Keratinocyte (primary cell): ENCODE data around the gene STRAP. TPM values are rescaled to one million over a fixed set of nuclear protein-coding genes. Genes with fewer than 3 reads are reported as not detected.

Experiments used
- DNase-seq: peaks from one replicate; pipeline ENCODE4 v3.0.0-alpha.2; 2011; ENCODE audit warnings: low read depth, missing footprints, low spot score
- FAIRE-seq: peaks from 2 replicates; lab custom pipeline; 2011; peaks lifted over from hg19 to GRCh38; lab: Jason Lieb, UNC
- H2AFZ ChIP-seq: 2 replicates; pipeline ENCODE4 v1.6.0; 2012; ENCODE audit warnings: low read length, control low read depth, inconsistent platforms; ENCODE audit not compliant: control insufficient read depth
- H3K27ac ChIP-seq: 2 replicates; pipeline ENCODE4 v1.5.1; 2011; ENCODE audit warnings: low read length; ENCODE audit not compliant: control insufficient read depth, insufficient read depth
- H3K27me3 ChIP-seq: 3 replicates; pipeline ENCODE4 v1.6.0; 2011; ENCODE audit warnings: low read length; ENCODE audit not compliant: control insufficient read depth, insufficient read depth; ENCODE audit errors: extremely low read depth
- H3K36me3 ChIP-seq, 2 experiments: 2 replicates in 1 of 2; 3 replicates in 1 of 2; pipeline ENCODE4 v1.5.1; 2011; ENCODE audit warnings: low read length in 2 of 2, mild to moderate bottlenecking in 1 of 2; ENCODE audit not compliant: control insufficient read depth in 2 of 2, insufficient read depth in 2 of 2; ENCODE audit errors: extremely low read depth in 1 of 2
- H3K4me1 ChIP-seq: 3 replicates; pipeline ENCODE4 v1.5.1; 2011; ENCODE audit warnings: low read length; ENCODE audit not compliant: control insufficient read depth, insufficient read depth; ENCODE audit errors: extremely low read depth
- H3K4me2 ChIP-seq: 3 replicates; pipeline ENCODE4 v1.6.0; 2011; ENCODE audit warnings: low read depth, low read length; ENCODE audit not compliant: control insufficient read depth, insufficient read depth; ENCODE audit errors: extremely low read depth
- H3K4me3 ChIP-seq, 3 experiments: fragments of 200-600 bp in 1 of 3; sonication (generic) in 1 of 3; 2 replicates in 2 of 3; 3 replicates in 1 of 3; pipeline ENCODE4 v1.5.1; 2011 to 2016; ENCODE audit warnings: low read length in 3 of 3, mild to moderate bottlenecking in 3 of 3, control low read depth in 2 of 3, inconsistent platforms in 1 of 3, low read depth in 1 of 3, mixed read lengths in 1 of 3, mixed run types in 1 of 3, moderate library complexity in 1 of 3; ENCODE audit not compliant: control insufficient read depth in 2 of 3, insufficient read depth in 2 of 3; ENCODE audit errors: extremely low read depth in 1 of 3
- H3K79me2 ChIP-seq: 2 replicates; pipeline ENCODE4 v1.6.0; 2012; ENCODE audit warnings: low read length; ENCODE audit not compliant: control insufficient read depth, insufficient read depth
- H3K9ac ChIP-seq: 3 replicates; pipeline ENCODE4 v1.6.0; 2011; ENCODE audit warnings: low read length; ENCODE audit not compliant: control insufficient read depth, insufficient read depth; ENCODE audit errors: extremely low read depth
- H3K9me1 ChIP-seq: 3 replicates; pipeline ENCODE4 v1.6.0; 2011; ENCODE audit warnings: low read length; ENCODE audit not compliant: control insufficient read depth, insufficient read depth; ENCODE audit errors: extremely low read depth
- H3K9me3 ChIP-seq: 2 replicates; pipeline ENCODE4 v1.5.1; 2012; ENCODE audit warnings: low read depth, low read length; ENCODE audit not compliant: control insufficient read depth
- H4K20me1 ChIP-seq: 3 replicates; pipeline ENCODE4 v1.6.0; 2011; ENCODE audit warnings: low read length; ENCODE audit not compliant: control insufficient read depth, insufficient read depth; ENCODE audit errors: extremely low read depth
- CTCF ChIP-seq, 3 experiments: IDR thresholded peaks in 1 of 3; conservative IDR thresholded peaks in 1 of 3; optimal IDR thresholded peaks in 1 of 3; 2 replicates in 2 of 3; 3 replicates in 1 of 3; pipeline versions ENCODE3 to v1.5.1; 2011; ENCODE audit warnings: low read length in 3 of 3, mild to moderate bottlenecking in 3 of 3, moderate library complexity in 2 of 3, control low read depth in 1 of 3, inconsistent platforms in 1 of 3; ENCODE audit not compliant: insufficient read depth in 2 of 3; ENCODE audit errors: extremely low read depth in 1 of 3
- EZH2 ChIP-seq: IDR thresholded peaks from one replicate; pipeline ENCODE4 v1.6.1; 2012; ENCODE audit warnings: inconsistent platforms, mild to moderate bottlenecking, low read length, moderate library complexity
- dilution Hi-C: fragments of 300-500 bp; cut with MboI; formaldehyde crosslinking; loops from one replicate; pipeline ENCODE4 v1.7.0; 2020; ENCODE audit warnings: low sequenced_read_pairs; ENCODE audit not compliant: extremely low pct_ligation_motif_present
- polyA plus RNA-seq, 5 experiments: library from polyadenylated mRNA; depleted of rRNA in 3 of 5; stranded (reverse) in 3 of 5; stranded (forward) in 1 of 5; unstranded in 1 of 5; fragments of >200 nt; gene quantifications; 1 replicate in 1 of 5; 2 replicates in 3 of 5; 3 replicates in 1 of 5; pipeline versions ENCODE4 v1.2.1 to v1.2.3, GENCODE V29; 2011 to 2012; ENCODE audit warnings: missing spikeins in 2 of 5, low read depth in 1 of 5, low replicate concordance in 1 of 5

STRAP gene
- polyA plus RNA-seq, 1 donor (not counting 4 experiments of a cell fraction or from before 2014, with no cell fraction given): 210 TPM

GRCh38 chr12:15839682-15840081 is 42.5 kb upstream of the STRAP start:
- H3K4me3 ChIP-seq: no peak overlapping the region
- no peak overlapping the region for H3K27ac ChIP-seq
- FAIRE-seq (no peak), DNase-seq (no peak)
- H2AFZ ChIP-seq: no peak overlapping the region
- no peaks in the 10 kb centered on the region for H3K36me3 ChIP-seq
- no peak for TF ChIP-seq CTCF (optimal IDR thresholded peaks at IDR 0.05 in 1 of 3, IDR thresholded peaks at IDR 0.05 in 1 of 3, conservative IDR thresholded peaks at IDR 0.05 in 1 of 3; ENCODE audit: extremely low read depth in 1 of 3, insufficient read depth in 2 of 3, low read length in 3 of 3)
- no peak for TF ChIP-seq EZH2
- H3K9me3 ChIP-seq: no peaks in the 10 kb centered on the region
- no peak overlapping the region for H3K9ac ChIP-seq
- no peaks in the 10 kb centered on the region for H4K20me1 ChIP-seq
- H3K27me3 ChIP-seq: no peaks in the 10 kb centered on the region
- H3K4me1 ChIP-seq: no peaks in the 10 kb centered on the region
- dilution Hi-C loops: loop anchor here (25.0 kb wide), 1 partner anchor 252 kb away; no protein-coding TSS in a partner anchor
- no peaks in the 10 kb centered on the region for H3K9me1 ChIP-seq
- no peak overlapping the region for H3K4me2 ChIP-seq
- no peaks in the 10 kb centered on the region for H3K79me2 ChIP-seq

GRCh38 chr12:15842108-15842507 is 40.1 kb upstream of the STRAP start:
- no peak overlapping the region for H3K4me2 ChIP-seq
- no peaks in the 10 kb centered on the region for H3K9me3 ChIP-seq
- H3K9me1 ChIP-seq: no peaks in the 10 kb centered on the region
- H3K27me3 ChIP-seq: no peaks in the 10 kb centered on the region
- H3K9ac ChIP-seq: no peak overlapping the region
- no peak overlapping the region for H2AFZ ChIP-seq
- TF ChIP-seq EZH2: no peak
- TF ChIP-seq CTCF (optimal IDR thresholded peaks at IDR 0.05 in 1 of 3, IDR thresholded peaks at IDR 0.05 in 1 of 3, conservative IDR thresholded peaks at IDR 0.05 in 1 of 3; ENCODE audit: extremely low read depth in 1 of 3, insufficient read depth in 2 of 3, low read length in 3 of 3): no peak
- no peak overlapping the region for H3K27ac ChIP-seq
- no peaks in the 10 kb centered on the region for H3K79me2 ChIP-seq
- no peak overlapping the region for H3K4me3 ChIP-seq
- H4K20me1 ChIP-seq: no peaks in the 10 kb centered on the region
- no peak for DNase-seq
- FAIRE-seq: no peak
- H3K4me1 ChIP-seq: no peaks in the 10 kb centered on the region
- no peaks in the 10 kb centered on the region for H3K36me3 ChIP-seq
- dilution Hi-C loops: loop anchor here (25.0 kb wide), 1 partner anchor 255 kb away; no protein-coding TSS in a partner anchor
